Ovary (tissue), 9 donors: ENCODE results near the gene ZNF423. TPM values are rescaled to one million over a fixed set of nuclear protein-coding genes. Genes with fewer than 3 reads are reported as not detected.

Experiments used
- DNase-seq, 5 donors: peaks; one replicate each; pipeline ENCODE4 v3.0.0-alpha.2; 2019 to 2020
- H3K27ac ChIP-seq, 2 donors: fragments of 200-600 bp; one replicate each; pipeline versions ENCODE4 v1.5.1 to v1.8.0; 2019 to 2022
- H3K27me3 ChIP-seq: fragments of 200-600 bp; one replicate; pipeline ENCODE4 v1.8.0; 2022
- H3K36me3 ChIP-seq: fragments of 200-600 bp; sonication (generic); one replicate; pipeline ENCODE4 v1.5.1; 2019
- H3K4me1 ChIP-seq: one replicate; pipeline ENCODE4 v1.8.1; 2013; ENCODE audit warnings: mild to moderate bottlenecking, moderate library complexity; ENCODE audit not compliant: insufficient read depth
- H3K4me3 ChIP-seq: fragments of 200-600 bp; sonication (generic); one replicate; pipeline ENCODE4 v1.5.1; 2017
- H3K9me3 ChIP-seq, 2 donors: fragments of 200-600 bp in 1 of 2; sonication (generic) in 1 of 2; one replicate each; pipeline versions ENCODE4 v1.5.1 to v1.8.1; 2013 to 2019; ENCODE audit warnings: mild to moderate bottlenecking in 1 of 2, moderate library complexity in 1 of 2
- CTCF ChIP-seq, 3 donors: fragments of 450-650 bp in 2 of 3; fragments of 200-600 bp in 1 of 3; IDR thresholded peaks; one replicate each; pipeline versions ENCODE4 v1.5.1 to v1.8.0; 2016 to 2022; ENCODE audit warnings: antibody characterized with exemption in 3 of 3, mild to moderate bottlenecking in 1 of 3
- EP300 ChIP-seq: sonication (generic); formaldehyde crosslinking; IDR thresholded peaks from one replicate; pipeline ENCODE4 v1.6.1; 2017; ENCODE audit warnings: antibody characterized with exemption
- POLR2A ChIP-seq: fragments of 450-650 bp; IDR thresholded peaks from one replicate; pipeline ENCODE4 v1.6.1; 2017; ENCODE audit warnings: antibody characterized with exemption, mild to moderate bottlenecking, moderate library complexity
- WGBS, 3 donors: extraction: QIAGEN DNeasy Blood & Tissue Kit in 1 of 3; methylation state at CpG; one replicate each; pipeline versions ENCODE4 v1.1.5 to v1.1.7; 2013 to 2017; 5-methylcytosine and 5-hydroxymethylcytosine counted together
- intact Hi-C, 4 donors: fragments of 100-400 bp; cut with DNase I; formaldehyde crosslinking; loops; one replicate each; pipeline versions ENCODE4 v1.11.0 to v1.15.1; 2022 to 2023
- polyA plus RNA-seq, 2 donors: library from polyadenylated mRNA; stranded (reverse); fragments of 200-250 nt in 1 of 2; fragments of 350-450 nt in 1 of 2; fragmentation: Illumina TruSeq in 1 of 2; extraction: RNeasy Lipid Tissue Mini Kit (QIAGEN cat#74804) in 1 of 2; gene quantifications; one replicate each; pipeline ENCODE4 v1.2.3, GENCODE V29; 2013 to 2014
- total RNA-seq, 7 donors: library from RNA; depleted of rRNA in 2 of 7; stranded (reverse); fragments of >200 nt in 2 of 7; fragmentation: NEBNext Ultra II Directional in 3 of 7; extraction: Animal tissue kit (Norgen Biotek cat#: 25700) in 3 of 7; gene quantifications; one replicate each; pipeline versions ENCODE4 v1.1.0 to v1.2.4, GENCODE V29; 2016 to 2023
- donor health status: DM: no; HTN: no; CAD: no; lungs with moderate emphysema.
- donor health status: DM: no; HTN: no; CAD: no.
- donor health status: Bipolar disorder and iron deficiency.
- donor health status: DM: yes; HTN: yes; CAD: no.
- donor health status: DM: no; HTN: no; CAD: no.
- donor health status: DM: yes; HTN: yes; CAD: no.

The ZNF423 gene
- total and polyA plus RNA-seq, 9 donors = 3.3 to 40.3 (median 12.4) TPM

GRCh38 chr16:49625311-49626065, 230.4 kb downstream of the ZNF423 start:
- TF ChIP-seq EP300 = no peak
- TF ChIP-seq POLR2A = no peak
- TF ChIP-seq CTCF (IDR thresholded peaks at IDR 0.05) = no peak
- peaks cover 5% of the 10 kb centered on the region for H3K4me1 ChIP-seq
- 57 to 73% (median 71%) methylated on average over 3 of the region's 3 CpGs for WGBS, 3 donors
- intact Hi-C loops = no loop called here
- no peaks in the 10 kb centered on the region for H3K36me3 ChIP-seq
- H3K9me3 ChIP-seq = no peaks in the 10 kb centered on the region
- no peak overlapping the region for H3K27ac ChIP-seq
- no peak overlapping the region for H3K4me3 ChIP-seq
- no peaks in the 10 kb centered on the region for H3K27me3 ChIP-seq
- peak in 1 of 5 donors; percentile 5 for DNase-seq

GRCh38 chr16:49623501-49624266, 232.2 kb downstream of the ZNF423 start:
- TF ChIP-seq CTCF (IDR thresholded peaks at IDR 0.05) (no peak), EP300 (no peak), POLR2A (no peak)
- Histone ChIP-seq H3K27ac (no peak overlapping the region), H3K36me3 (no peaks in the 10 kb centered on the region), H3K27me3 (no peaks in the 10 kb centered on the region), H3K4me3 (no peak overlapping the region), H3K4me1 (peaks cover 17% of the 10 kb centered on the region), H3K9me3 (no peaks in the 10 kb centered on the region)
- peak in 1 of 5 donors; percentile 10 for DNase-seq
- intact Hi-C loops = loop anchor here in 1 of 4 donors (5.0 kb wide), 1 partner anchor 234 kb away; the partner anchor contains the start of gene ZNF423
- 84 to 91% (median 86%) methylated on average over 8 of the region's 8 CpGs for WGBS, 3 donors

- 89 to 94% (median 90%) methylated on average over 17 of the region's 17 CpGs for WGBS, 3 donors
Measured at GRCh38 chr16:49622421-49623402, 233.2 kb downstream of the ZNF423 start.

GRCh38 chr16:49622084-49622390, 233.9 kb downstream of the ZNF423 start:
- TF ChIP-seq EP300 (no peak), POLR2A (no peak), CTCF (IDR thresholded peaks at IDR 0.05) (no peak)
- no peaks in the 10 kb centered on the region for H3K36me3 ChIP-seq
- H3K9me3 ChIP-seq = no peaks in the 10 kb centered on the region
- H3K4me1 ChIP-seq = peaks cover 18% of the 10 kb centered on the region
- DNase-seq = peak in 2 of 5 donors; percentile 15 to 24
- intact Hi-C loops = loop anchor here in 1 of 4 donors (5.0 kb wide), 1 partner anchor 235 kb away; the partner anchor contains the start of gene ZNF423
- 94 to 98% (median 97%) methylated on average over 4 of the region's 4 CpGs for WGBS, 3 donors
- no peaks in the 10 kb centered on the region for H3K27me3 ChIP-seq
- H3K4me3 ChIP-seq = no peak overlapping the region
- peak overlapping the region in 1 of 2 donors; percentile 6 for H3K27ac ChIP-seq

More at GRCh38 chr16:49622421-49623402, 233.2 kb downstream of the ZNF423 start:
- Histone ChIP-seq H3K27me3 (no peaks in the 10 kb centered on the region), H3K9me3 (no peaks in the 10 kb centered on the region), H3K36me3 (no peaks in the 10 kb centered on the region), H3K4me3 (no peak overlapping the region), H3K4me1 (peaks cover 18% of the 10 kb centered on the region), H3K27ac (peak overlapping the region in 1 of 2 donors; percentile 6)
- intact Hi-C loops = loop anchor here in 1 of 4 donors (5.0 kb wide), 1 partner anchor 235 kb away; the partner anchor contains the start of gene ZNF423
- no peak for TF ChIP-seq EP300
- peak in 3 of 5 donors; percentile 4 to 15 (median 8) for DNase-seq
